ENCODE results near the gene NUBP2.

Gene NUBP2

DNA sequence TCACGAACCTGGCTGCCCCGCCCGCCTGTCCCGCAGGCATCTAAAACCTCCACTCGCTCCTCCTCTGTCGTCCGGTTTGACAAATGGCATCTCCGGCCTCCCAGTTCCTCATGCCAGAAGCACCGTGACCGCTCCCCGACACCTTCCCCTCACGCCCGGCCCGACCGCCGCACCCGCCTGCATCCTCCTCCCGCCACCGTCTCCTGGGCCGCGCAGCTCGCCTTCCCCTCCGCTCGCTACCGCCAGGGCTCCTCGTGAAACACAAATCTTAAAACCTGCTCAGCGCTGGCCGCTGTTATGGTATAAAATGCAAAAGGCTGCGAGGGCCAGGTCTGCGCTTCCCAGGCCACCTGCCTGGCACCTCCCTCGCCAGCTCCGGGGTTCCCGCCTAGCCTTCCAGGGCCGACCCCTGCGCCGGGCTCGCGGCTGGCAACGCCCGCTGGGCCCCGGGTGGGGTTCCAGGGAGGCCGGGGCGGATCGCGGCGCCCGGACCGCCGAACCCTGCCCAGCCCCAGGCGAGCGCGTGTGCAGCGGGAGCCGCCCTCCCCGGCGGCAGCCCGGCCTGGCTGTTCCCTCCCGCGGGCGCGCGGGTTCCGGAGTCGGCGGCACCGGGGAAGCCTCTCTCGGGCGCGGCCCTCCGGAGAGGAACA, 877 bp upstream of the NUBP2 start:
- peak overlapping the region; percentile 95 for H3K4me3 ChIP-seq (ENCODE audit: low read depth, low read length)

GRCh38 chr16:1784977-1785845, 2.5 kb downstream of the NUBP2 start:
- H3K4me3 ChIP-seq (ENCODE audit: low read depth, low read length), result no peak overlapping the region

DNA sequence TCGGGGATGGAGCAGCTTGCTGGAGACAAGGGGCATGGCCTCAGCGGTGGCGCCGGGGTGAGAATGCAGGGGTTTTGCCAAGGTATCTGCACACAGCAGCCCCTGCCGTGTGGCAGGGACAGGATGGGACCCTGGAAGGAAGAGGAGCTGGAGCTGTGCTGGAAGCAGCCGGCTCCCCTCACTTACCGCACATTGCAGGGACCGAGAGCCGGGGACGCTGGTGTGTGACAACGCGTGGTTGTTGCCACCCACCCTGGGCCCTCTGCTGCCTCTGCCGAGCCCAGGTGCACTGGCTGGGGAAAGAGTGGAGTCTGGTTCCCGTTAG, 3.0 kb downstream of the NUBP2 start:
- no peak overlapping the region for H3K4me3 ChIP-seq (ENCODE audit: low read depth, low read length)

GRCh38 chr16:1786242-1787055, 3.7 kb downstream of the NUBP2 start:
- no peak overlapping the region for H3K4me3 ChIP-seq (ENCODE audit: low read depth, low read length)

- H3K4me3 ChIP-seq (ENCODE audit: low read depth, low read length), result no peak overlapping the region
These were observed 4.2 kb downstream of the NUBP2 start for GRCh38 chr16:1787056-1787321.

DNA sequence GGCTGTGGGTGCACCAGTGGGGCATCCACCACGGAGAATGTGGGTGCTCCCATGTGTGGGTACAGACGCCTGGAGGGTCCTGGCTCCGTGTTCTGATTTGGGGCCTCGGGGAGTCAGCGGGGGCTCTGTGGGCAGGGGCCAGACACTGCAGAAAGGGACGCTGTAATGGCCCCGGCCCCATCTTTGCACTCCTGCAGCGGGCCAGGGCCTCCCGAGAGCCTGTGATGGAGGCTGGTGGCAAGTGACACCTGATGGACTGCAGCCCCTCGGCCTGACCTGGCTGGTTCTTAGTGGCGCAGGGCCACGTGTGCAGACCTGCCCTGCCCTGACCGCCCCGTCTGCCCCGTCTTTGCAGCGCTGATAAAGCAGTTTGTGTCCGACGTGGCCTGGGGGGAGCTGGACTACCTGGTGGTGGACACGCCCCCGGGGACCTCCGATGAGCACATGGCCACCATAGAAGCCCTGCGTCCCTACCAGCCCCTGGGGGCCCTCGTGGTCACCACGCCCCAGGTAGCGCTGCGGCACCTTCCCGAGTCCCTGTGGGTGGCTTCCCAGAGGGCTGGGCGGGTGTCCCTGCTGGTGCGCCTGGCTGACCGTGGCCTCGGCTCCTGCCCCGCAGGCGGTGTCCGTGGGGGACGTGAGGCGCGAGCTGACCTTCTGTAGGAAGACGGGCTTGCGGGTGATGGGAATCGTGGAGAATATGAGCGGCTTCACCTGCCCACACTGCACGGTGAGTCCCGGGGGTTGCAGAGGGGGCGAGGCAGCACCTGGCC, 4.7 kb downstream of the NUBP2 start:
- no peak overlapping the region for H3K4me3 ChIP-seq (ENCODE audit: low read depth, low read length)

- no peak overlapping the region for H3K4me3 ChIP-seq (ENCODE audit: low read depth, low read length)
These were observed 5.4 kb downstream of the NUBP2 start for GRCh38 chr16:1788095-1788707.

- H3K4me3 ChIP-seq (ENCODE audit: low read depth, low read length), result no peak overlapping the region
These were observed 5.9 kb downstream of the NUBP2 start for GRCh38 chr16:1788708-1789100.

DNA sequence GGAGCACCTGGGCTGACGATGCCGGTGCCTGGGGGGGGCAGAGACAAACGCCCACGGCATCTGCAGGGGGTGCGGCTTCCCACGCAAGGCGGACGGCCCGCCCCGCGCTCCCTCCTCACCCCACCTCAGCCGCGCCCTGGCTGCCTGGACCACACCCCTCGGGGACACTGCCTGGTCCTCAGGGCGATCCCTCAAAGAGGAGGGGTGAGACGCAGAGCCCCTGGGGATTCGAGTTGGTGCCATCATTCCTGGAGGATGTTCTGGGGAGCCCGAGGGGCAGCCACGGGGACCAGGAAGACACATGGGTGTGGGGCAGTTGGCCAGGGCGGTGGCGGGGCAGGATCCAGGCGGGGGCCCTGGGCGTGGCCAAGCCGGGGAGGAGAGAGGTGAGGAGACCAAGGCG, 6.9 kb downstream of the NUBP2 start:
- no peak overlapping the region for H3K4me3 ChIP-seq (ENCODE audit: low read depth, low read length)

DNA sequence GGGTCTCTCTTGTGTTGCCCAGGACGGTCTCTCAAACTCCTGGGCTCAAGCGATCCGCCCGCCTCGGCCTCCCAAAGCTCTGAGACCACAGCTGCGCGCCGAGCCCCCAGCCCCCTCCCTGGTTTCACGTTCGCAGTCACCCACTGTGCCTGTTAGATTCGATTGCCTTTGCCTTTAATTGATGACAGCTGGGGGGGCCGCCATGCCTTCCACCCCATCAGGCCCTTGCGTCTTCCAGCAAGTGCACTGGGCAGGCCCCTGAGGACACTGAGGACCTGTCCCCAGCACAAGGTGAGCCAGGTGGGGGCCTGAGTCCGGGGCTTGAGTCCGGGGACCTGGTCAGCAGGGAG, 7.5 kb downstream of the NUBP2 start:
- H3K4me3 ChIP-seq (ENCODE audit: low read depth, low read length), result no peak overlapping the region

DNA sequence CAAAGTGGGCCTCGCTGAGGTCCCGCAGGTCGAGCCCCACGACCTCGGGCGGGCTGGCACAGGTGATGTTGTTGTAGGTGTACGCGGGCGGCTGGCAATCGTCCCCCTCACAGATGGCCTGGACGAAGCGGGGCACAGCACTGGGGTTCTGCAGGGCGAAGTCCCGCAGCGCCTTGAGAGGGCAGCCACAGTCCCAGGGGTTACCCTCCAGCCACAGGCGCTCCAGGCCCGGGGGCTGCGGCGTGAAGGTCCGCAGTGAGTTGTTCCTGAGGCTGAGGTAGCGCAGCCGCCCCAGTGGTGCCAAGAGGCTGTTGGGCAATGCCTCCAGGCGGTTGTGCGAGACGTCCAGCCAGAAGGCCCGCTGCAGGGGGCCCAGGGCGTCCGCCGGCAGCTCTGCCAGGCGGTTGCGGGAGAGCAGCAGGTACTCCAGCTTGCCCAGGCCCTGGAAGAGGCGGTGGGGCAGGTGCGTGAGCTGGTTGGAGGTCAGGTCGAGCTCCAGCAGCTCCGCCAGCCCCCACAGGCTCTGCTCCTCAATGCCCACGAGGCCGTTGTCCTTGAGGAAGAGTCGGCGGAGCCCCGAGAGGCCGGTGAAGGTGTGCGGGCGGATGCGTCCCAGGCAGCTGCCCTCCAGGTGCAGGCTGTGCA, 8.0 kb downstream of the NUBP2 start:
- H3K4me3 ChIP-seq (ENCODE audit: low read depth, low read length), result no peak overlapping the region

DNA sequence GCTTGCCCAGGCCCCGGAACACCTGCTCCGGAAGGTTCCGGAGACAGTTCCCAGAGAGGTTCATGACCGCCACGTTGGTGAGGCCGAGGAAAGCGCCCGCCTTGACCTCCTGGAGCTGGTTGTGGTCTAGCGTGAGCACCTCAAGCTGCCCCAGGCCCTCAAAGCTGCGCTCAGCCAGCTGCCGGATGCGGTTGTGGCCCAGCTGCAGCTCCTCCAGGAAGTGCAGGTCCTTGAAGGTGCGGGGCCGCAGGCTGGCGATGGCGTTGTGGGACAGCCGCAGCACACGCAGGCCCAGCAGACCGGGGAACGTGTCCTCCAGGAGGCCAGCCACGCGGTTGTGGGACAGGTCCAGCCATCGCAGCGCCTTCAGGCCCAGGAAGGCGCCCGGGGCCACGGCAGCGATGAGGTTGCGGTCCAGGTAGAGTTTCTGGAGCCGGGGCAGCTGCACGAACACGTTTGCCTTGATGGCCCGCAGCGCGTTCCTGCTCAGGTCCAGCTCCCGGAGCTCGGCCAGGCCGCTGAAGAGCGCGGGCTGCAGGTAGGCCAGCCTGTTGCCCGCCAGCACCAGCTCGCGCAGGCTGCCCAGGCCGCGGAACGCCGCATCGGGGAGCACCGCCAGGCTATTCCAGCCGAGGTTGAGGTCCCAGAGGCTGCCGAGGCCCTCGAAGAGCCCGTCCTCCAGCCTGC, 8.6 kb downstream of the NUBP2 start:
- no peak overlapping the region for H3K4me3 ChIP-seq (ENCODE audit: low read depth, low read length)

DNA sequence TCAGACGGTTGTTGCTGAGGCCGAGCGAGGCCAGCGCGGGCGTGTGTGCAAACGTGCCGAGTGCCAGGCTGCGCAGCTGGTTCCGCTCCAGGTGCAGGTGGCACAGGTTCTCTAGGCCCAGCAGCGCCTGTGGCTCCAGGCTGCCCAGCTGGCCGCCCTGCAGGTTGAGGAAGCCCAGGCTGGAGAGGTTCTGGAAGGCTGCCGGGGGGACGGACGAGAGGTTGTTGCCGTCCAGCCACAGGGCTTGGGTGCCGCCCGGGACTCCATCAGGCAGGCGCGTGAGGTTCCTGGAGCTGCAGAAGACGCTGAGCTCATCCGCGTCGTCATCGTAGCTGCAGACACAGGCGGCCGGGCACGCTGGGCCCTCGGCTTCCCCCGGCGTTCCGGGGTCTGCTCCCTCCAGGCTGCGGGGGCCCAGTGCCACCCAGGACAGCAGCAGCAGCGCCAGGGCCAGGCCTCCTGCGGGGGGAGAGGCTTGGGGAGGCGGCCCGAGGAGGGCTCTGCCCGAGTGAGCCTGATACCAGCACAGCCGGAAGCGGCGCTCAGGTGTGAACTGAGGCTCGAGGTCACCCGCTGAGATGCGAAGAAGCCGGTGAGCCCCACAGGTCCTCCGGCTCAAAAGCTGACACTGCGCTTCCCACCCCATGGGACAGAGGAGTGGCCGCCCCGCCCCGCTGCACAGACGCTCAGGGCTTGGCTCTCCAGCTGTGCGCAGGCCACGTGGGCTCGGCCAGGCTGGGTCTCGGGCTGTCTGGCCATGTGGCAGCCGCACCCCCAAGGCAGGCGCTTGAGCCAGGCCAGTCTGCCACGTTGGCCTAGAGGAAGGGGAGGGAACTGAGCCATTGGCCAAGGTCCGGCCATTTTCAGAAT, 9.4 kb downstream of the NUBP2 start:
- no peak overlapping the region for H3K4me3 ChIP-seq (ENCODE audit: low read depth, low read length)

DNA sequence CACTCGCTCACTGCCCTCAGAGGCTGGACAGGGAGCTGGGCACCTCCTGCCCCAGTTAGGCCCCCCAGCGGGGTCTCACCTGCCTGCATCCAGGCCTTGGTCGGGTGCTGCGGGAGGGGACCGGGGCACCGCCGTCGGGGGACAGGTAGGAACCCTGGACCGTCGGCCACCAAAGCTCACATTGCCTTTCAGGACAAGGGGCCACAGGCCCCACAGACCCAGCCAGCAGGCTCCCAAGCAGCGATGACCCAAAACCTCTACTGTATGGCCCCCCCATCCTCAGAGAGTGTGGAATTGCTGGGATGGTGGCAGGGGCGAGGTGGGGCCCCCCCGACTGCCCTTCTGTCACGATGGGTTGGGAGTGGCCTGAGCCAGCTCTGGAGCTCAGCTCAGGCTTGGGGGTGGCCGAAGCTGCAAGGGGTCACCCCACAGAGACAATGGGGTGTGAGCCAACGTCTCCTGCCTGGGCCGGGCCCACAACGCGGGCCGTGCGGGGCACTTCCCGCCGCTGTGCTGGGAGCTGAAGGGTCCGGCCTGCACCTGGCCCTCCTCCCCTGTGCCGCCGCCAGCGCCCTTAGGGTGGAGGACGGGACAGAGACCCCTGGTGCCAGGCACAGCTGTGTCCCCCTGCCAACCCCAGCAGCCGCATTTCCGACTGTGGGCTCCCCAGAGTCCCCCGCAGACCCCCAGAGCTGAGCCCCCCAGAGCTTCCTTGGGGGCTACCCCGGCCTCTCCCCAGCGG, 10.2 kb downstream of the NUBP2 start:
- H3K4me3 ChIP-seq (ENCODE audit: low read depth, low read length), result no peak overlapping the region

GRCh38 chr16:1793578-1794220, 10.9 kb downstream of the NUBP2 start, which contains the start of gene IGFALS:
IGFALS (minus strand) TSS chr16:1793705; CDS start chr16:1793652, 53 bp downstream.
- no peak within 1 kb of the TSS for H3K4me3 ChIP-seq (ENCODE audit: low read depth, low read length)

DNA sequence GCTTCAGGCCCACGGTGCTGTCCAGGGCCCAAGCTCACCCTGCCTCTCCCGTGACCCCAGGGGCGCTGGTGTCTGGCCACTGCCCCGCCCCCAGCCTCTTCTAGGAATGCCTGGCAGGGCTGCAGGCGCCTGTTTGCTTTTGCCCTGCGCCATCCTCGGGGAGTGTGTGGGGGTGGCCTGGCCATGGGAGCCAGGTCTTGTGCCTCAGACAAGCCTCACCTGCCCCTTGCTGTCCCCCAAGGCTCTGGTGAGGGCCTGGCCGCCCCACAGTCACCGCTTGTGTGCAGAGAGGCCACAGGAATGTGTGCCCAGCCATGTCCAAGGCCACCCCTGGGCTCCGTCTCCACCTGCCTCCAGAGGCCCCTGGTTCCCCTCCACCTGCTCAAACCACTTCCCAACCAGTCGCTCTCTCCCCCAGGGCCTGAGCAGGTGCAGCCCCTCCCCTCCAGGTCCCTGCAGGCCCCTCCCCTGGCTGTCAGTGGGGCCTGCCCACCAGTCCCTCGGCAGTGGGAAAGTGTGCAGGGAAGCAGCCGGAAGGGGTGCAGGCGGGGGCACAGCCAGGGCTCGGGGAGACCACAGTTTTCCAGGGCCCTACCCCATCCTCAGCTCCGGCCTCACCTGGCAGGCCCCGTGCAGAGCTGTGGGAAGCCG, 11.6 kb downstream of the NUBP2 start:
- H3K4me3 ChIP-seq (ENCODE audit: low read depth, low read length), result no peak overlapping the region
